Measurements from ENCODE around the gene WDR88. TPM values are rescaled to one million over a fixed set of nuclear protein-coding genes. Genes with fewer than 3 reads are reported as not detected.
"Not testable (repeated sequence)": the region's sequence is repeated elsewhere in the genome, so short reads cannot be mapped to it uniquely, and the experiment has no call there.

WDR88 gene
- total and polyA plus RNA-seq, 2 of the 8 experiments (the other 6 are each of a cell fraction or from before 2014, with no cell fraction given) = not detected

DNA sequence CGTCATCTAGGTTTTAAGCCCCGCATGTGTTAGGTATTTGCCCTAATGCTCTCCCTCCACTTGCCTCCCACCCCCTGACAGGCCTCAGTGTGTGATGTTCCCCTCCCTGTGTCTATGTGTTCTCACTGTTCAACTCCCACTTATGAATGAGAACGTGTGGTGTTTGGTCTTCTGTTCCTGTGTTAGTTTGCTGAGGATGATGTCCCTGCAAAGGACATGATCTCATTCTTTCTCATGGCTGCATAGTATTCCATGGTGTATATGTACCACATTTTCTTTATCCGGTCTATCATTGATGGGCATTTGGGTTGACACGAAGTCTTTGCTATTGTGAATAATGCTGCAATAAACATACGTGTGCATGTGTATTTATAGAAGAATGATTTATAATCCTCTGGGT lies 22.4 kb downstream of the WDR88 start:
- not testable (repeated sequence) for FAIRE-seq; H3K27ac ChIP-seq (ENCODE audit: low read depth, low read length)

More for the DNA sequence above, 22.4 kb downstream of the WDR88 start:
- H4K8ac ChIP-seq (ENCODE audit: extremely low read depth, insufficient read depth, low read length); H3K79me1 ChIP-seq (ENCODE audit: low read depth, low read length); H3K79me2 ChIP-seq (ENCODE audit: control insufficient read depth in 1 of 2, insufficient read depth in 2 of 2, low read length in 2 of 2); H3K4me3 ChIP-seq (ENCODE audit: extremely low read depth in 1 of 4, insufficient read depth in 2 of 4, low read depth in 3 of 4, low read length in 4 of 4); H3K36me3 ChIP-seq (ENCODE audit: control insufficient read depth in 2 of 4, insufficient read depth in 4 of 4, low read length in 3 of 4); H3K4ac ChIP-seq (replicated peaks; ENCODE audit: insufficient read length, low read depth, low read length); H2BK12ac ChIP-seq (ENCODE audit: low read depth, low read length); POLR2A ChIA-PET (ENCODE audit: partially characterized antibody); H2BK20ac ChIP-seq (ENCODE audit: low read length); H2BK15ac ChIP-seq (ENCODE audit: low read length); H3K4me1 ChIP-seq (replicated peaks in 1 of 4; ENCODE audit: control insufficient read depth in 3 of 4, insufficient read depth in 4 of 4, low read length in 3 of 4); H3K9me3 ChIP-seq (ENCODE audit: insufficient read depth in 2 of 2, low read depth in 1 of 2, low read length in 1 of 2); H4K20me1 ChIP-seq (replicated peaks in 1 of 2; ENCODE audit: control insufficient read depth in 1 of 2, insufficient read depth in 2 of 2, low read length in 2 of 2); H4K91ac ChIP-seq (replicated peaks; ENCODE audit: insufficient read length, low read length); H2AFZ ChIP-seq (ENCODE audit: low read length); DNase-seq (ENCODE audit: low read depth in 1 of 2, low spot score in 2 of 2); H2BK120ac ChIP-seq (replicated peaks; ENCODE audit: low read depth, low read length); H3K18ac ChIP-seq (ENCODE audit: extremely low read depth, low read length); H3K4me2 ChIP-seq (ENCODE audit: insufficient read depth in 1 of 2, low read depth in 2 of 2, low read length in 2 of 2); H3K14ac ChIP-seq (ENCODE audit: insufficient read length); H3K9ac ChIP-seq (replicated peaks in 1 of 4; ENCODE audit: extremely low read depth in 1 of 4, low read depth in 3 of 4, low read length in 3 of 4); H3K27me3 ChIP-seq (replicated peaks in 1 of 4; ENCODE audit: control insufficient read depth in 3 of 4, extremely low read depth in 1 of 4, insufficient read depth in 3 of 4, low read length in 3 of 4); H2BK5ac ChIP-seq (ENCODE audit: low read depth, low read length); H3K23ac ChIP-seq (ENCODE audit: insufficient read length); H3K23me2 ChIP-seq (ENCODE audit: low read depth, low read length); H3K56ac ChIP-seq (replicated peaks; ENCODE audit: insufficient read length, low read depth, low read length); H4K5ac ChIP-seq (ENCODE audit: insufficient read length, low read depth, low read length); H2AK5ac ChIP-seq (ENCODE audit: low read depth, low read length): not testable (repeated sequence)
- CTCF ChIA-PET (ENCODE audit: partially characterized antibody) = interaction anchor here (0.7 to 1.0 kb wide), 2 partner anchors 10 to 19 kb away, joined by 3 to 4 read pairs; no protein-coding TSS in a partner anchor
- WGBS, 2 experiments (ENCODE audit: extremely low coverage in 1 of 2, insufficient coverage in 1 of 2, insufficient read length in 1 of 2, insufficient replicate concordance in 2 of 2, low coverage in 1 of 2, low lambda C conversion rate in 2 of 2, missing lambda C conversion rate in 1 of 2) = 86% methylated on average over 6 of the region's 6 CpGs; no CpG with 5 or more reads in 1 of the 2 experiments

Measured in H1 (cell line).